GM21576 (cell line): ENCODE results near the gene FKBP9.
"Not testable (repeated sequence)": the region's sequence is repeated elsewhere in the genome, so short reads cannot be mapped to it uniquely, and the experiment has no call there.

Experiments
- ATAC-seq: cut with Tn5 transposase; IDR thresholded peaks from one replicate; pipeline ENCODE4 v1.9.1; 2021; ENCODE audit warnings: mild to moderate bottlenecking, moderate library complexity; ENCODE audit not compliant: unreplicated experiment

FKBP9 gene, protein sequence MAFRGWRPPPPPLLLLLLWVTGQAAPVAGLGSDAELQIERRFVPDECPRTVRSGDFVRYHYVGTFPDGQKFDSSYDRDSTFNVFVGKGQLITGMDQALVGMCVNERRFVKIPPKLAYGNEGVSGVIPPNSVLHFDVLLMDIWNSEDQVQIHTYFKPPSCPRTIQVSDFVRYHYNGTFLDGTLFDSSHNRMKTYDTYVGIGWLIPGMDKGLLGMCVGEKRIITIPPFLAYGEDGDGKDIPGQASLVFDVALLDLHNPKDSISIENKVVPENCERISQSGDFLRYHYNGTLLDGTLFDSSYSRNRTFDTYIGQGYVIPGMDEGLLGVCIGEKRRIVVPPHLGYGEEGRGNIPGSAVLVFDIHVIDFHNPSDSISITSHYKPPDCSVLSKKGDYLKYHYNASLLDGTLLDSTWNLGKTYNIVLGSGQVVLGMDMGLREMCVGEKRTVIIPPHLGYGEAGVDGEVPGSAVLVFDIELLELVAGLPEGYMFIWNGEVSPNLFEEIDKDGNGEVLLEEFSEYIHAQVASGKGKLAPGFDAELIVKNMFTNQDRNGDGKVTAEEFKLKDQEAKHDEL

DNA sequence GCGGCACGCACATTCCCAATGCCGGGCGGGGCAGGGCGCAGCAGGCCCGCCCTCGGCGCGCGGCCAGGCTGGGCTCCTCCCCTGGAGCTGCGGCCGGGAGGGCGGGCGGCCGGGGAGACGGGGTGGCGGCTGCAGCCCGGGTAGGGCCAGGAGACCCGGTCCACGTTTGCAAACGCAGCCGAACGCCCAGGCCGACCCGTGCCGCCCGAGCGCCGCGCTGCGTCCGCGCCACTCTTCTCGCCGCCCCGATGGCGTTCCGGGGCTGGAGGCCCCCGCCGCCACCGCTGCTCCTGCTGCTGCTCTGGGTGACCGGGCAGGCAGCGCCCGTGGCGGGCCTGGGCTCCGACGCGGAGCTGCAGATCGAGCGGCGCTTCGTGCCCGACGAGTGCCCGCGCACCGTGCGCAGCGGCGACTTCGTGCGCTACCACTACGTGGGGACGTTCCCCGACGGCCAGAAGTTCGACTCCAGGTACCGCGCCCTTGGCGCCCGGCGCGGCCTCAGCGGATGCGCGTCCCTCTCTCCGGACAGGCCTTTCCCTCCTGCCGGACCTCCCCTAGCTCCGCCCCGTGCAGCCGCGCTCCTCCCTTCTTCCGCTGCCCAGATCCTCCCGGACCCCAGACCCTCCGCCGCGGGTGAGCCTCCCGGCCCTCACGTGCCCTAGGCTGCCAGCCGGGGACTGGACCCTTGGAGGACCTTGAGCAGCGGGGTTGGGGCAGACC, at the start of gene FKBP9:
Gene FKBP9, plus strand, starts transcription at position 115 of the 720 bp plus-strand sequence. Its CDS starts 134 bp downstream, at position 249.
- ATAC-seq = peak; percentile 80

DNA sequence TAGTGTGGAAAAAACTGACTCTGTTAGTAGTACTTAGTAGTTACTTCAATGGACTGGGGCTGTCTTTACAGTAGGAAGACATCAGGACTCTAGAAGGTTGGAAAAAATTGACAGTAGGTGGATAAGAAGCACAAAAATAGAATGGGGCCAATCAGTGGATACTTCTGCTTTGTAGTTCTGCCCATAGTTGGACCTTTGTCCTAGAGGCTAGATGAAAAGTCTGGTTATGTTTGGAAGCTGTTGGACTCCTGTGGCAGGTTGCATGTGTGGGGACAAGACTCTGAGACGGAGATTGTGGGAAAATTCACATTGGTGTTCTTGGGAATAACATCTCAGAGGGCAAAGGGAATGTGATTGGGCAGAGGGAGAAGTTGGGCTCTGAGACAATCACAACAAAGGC, 47.0 kb upstream of the FKBP9 start:
- no peak for ATAC-seq

DNA sequence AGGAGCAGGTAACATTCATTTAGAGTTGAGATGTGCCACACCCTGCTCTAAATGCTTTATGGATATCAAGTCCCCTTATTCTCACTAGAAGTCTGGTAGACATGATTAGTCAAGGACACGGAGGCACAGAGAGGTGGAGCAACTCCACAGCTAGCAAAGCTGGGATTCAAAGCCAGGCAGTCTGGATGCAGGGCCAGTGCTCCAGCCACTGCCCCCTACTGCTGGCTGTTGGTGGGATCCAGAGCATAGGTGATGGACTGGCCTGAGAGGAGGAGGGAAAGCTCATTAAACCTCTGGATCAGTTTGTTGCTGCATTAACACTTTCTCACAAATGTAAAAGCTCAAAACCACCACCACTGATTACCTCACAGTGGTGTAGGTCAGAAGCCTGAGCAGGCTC, 43.1 kb upstream of the FKBP9 start:
- ATAC-seq = no peak

DNA sequence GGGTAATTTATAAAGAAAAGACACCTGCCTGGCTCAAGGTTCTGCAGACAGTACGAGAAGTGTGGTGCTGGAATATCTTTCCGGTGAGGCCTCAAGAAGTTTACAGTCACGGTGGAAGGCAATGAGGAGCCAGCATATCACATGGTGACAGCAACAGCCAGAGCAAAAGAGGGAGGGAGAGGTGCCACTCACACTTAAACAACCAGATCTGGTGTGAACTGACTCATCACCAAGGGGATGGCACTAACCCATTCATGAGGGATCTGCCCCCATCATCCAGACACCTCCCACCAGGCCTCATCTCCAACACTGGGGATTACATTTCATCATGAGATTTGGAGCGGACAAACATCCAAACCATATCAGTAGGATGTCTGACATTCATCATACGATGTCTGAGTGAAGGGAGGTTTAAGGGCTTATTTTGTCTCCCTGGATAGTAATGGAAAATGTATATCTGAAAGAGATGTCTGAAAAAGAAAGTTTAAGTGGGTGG, 42.2 kb upstream of the FKBP9 start:
- ATAC-seq = no peak

DNA sequence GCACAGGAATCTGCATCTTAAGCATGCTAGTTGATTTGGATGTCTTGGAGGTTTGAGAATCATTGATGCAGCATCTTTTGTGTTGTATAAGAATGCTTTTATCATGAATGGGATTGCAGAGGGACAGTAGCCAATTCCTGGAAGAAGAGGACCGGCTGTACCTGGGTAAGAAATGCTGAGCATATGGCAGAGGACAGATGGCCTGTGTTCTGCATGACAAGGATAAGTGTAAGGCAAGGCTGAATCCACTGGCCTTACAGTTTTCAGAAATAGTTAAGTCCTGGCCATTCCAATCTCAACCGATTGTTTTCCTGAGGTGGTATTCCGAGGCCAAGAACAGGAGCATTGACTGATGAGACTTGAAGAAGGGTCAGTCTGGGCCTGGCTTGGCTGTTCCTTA, 41.2 kb upstream of the FKBP9 start:
- ATAC-seq = no peak

- not testable (repeated sequence) for ATAC-seq
These were observed 40.2 kb upstream of the FKBP9 start for GRCh38 chr7:32916994-32917393.

- ATAC-seq = no peak
These were observed 35.3 kb upstream of the FKBP9 start for GRCh38 chr7:32921896-32922295.

DNA sequence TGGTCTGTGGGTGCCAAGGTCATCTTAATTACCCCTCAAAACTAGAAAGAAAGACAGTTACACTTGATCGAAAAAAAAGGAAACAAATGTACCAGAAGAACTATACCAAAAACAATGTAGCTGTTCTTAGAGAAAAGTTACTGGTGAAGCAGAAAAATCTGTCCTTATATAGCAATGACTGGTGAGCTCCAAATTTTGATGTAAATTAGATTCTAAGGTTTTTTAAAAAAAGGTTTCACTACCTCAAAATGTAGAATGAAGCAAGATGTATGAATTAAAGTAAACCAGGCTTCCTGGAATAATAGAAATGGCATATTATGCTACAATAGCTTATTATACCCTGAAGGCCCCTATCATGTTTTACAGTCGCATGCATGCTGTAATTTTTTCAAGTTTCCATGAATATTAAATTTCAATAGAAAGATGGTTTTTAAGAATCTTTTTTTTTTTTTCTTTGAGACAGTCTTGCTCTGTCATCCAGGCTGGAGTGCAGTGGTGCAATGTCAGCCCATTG, 28.4 kb upstream of the FKBP9 start:
- ATAC-seq = no peak

- ATAC-seq = no peak
These were observed 27.7 kb upstream of the FKBP9 start for GRCh38 chr7:32929430-32930143.

GRCh38 chr7:32930378-32930777, 26.9 kb upstream of the FKBP9 start:
- ATAC-seq = no peak

GRCh38 chr7:32935558-32935957, 21.7 kb upstream of the FKBP9 start:
- no peak for ATAC-seq

GRCh38 chr7:32936689-32937088, 20.6 kb upstream of the FKBP9 start:
- ATAC-seq = no peak

- ATAC-seq = no peak
These were observed 19.7 kb upstream of the FKBP9 start for GRCh38 chr7:32937344-32938174.

DNA sequence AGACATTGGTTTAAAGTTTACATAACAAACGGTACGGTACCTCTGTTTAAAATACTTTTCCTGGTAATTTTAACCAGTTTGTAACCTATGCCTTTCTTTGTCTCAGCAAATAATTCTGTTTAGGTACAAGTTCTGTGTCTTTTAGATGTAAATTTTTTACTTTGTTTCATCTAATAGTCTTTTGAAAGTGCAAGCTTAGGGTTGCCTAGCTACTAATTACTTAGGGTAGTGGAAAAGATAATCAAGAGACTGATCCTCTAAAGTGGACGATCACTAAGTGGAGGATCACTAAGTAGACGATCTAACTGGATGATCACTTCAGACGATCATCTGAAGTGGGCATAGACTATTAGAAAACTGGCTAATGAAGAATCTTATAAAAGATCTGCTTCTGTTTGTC, 16.1 kb upstream of the FKBP9 start:
- ATAC-seq = no peak

GRCh38 chr7:32941681-32942414, 15.4 kb upstream of the FKBP9 start:
- ATAC-seq = peak; percentile 7

- peak; percentile 84 for ATAC-seq
These were observed 14.6 kb upstream of the FKBP9 start for GRCh38 chr7:32942415-32943251.

- no peak for ATAC-seq
These were observed 13.8 kb upstream of the FKBP9 start for GRCh38 chr7:32943252-32944030.
